G401 (cell line): ENCODE results near the gene ITGA11. TPM values are rescaled to one million over a fixed set of nuclear protein-coding genes. Genes with fewer than 3 reads are reported as not detected.

Source experiments
- DNase-seq: peaks from one replicate; pipeline ENCODE4 v3.0.0-alpha.2; 2015; ENCODE audit warnings: low spot score
- in situ Hi-C: cut with HindIII; loops from 2 replicates; pipeline ENCODE4 v1.10.0; 2016; ENCODE audit warnings: low sequenced_read_pairs, mixed read lengths
- total RNA-seq: library from RNA; depleted of rRNA; stranded (reverse); fragments of >200 nt; shearing (Covaris generic); gene quantifications from 2 replicates; pipeline ENCODE4 v1.2.3, GENCODE V29; 2014

Gene ITGA11
- total RNA-seq, 1 experiment from 2014 or later: 11.6 TPM

- in situ Hi-C loops: no loop called here
- DNase-seq: no peak
Measured at GRCh38 chr15:68344600-68344999, 87.4 kb downstream of the ITGA11 start.

- in situ Hi-C loops: no loop called here
- no peak for DNase-seq
Measured at GRCh38 chr15:68343579-68344225, 88.3 kb downstream of the ITGA11 start.

GRCh38 chr15:68341760-68342725 is 89.9 kb downstream of the ITGA11 start:
- in situ Hi-C loops: no loop called here
- DNase-seq: no peak

GRCh38 chr15:68340726-68341671 is 91.0 kb downstream of the ITGA11 start:
- in situ Hi-C loops: no loop called here
- DNase-seq: no peak

GRCh38 chr15:68339481-68339880 is 92.5 kb downstream of the ITGA11 start:
- no peak for DNase-seq
- in situ Hi-C loops: no loop called here

GRCh38 chr15:68337826-68338225 is 94.1 kb downstream of the ITGA11 start:
- DNase-seq: no peak
- in situ Hi-C loops: no loop called here

- in situ Hi-C loops: no loop called here
- no peak for DNase-seq
Measured at GRCh38 chr15:68336516-68336915, 95.4 kb downstream of the ITGA11 start.

GRCh38 chr15:68335655-68336054 is 96.3 kb downstream of the ITGA11 start:
- DNase-seq: peak; percentile 77
- in situ Hi-C loops: no loop called here

GRCh38 chr15:68335251-68335650 is 96.7 kb downstream of the ITGA11 start:
- peak; percentile 79 for DNase-seq
- in situ Hi-C loops: no loop called here

GRCh38 chr15:68334661-68335124 is 97.3 kb downstream of the ITGA11 start:
- in situ Hi-C loops: no loop called here
- peak; percentile 71 for DNase-seq

- in situ Hi-C loops: no loop called here
- no peak for DNase-seq
Measured at GRCh38 chr15:68333775-68334470, 98.0 kb downstream of the ITGA11 start.

GRCh38 chr15:68332266-68332665 is 99.7 kb downstream of the ITGA11 start:
- no peak for DNase-seq
- in situ Hi-C loops: no loop called here

GRCh38 chr15:68330901-68331300 is 101.1 kb downstream of the ITGA11 start:
- DNase-seq: peak; percentile 61

GRCh38 chr15:68330416-68330815 is 101.5 kb downstream of the ITGA11 start:
- DNase-seq: no peak
- in situ Hi-C loops: no loop called here

More at GRCh38 chr15:68330901-68331300, 101.1 kb downstream of the ITGA11 start:
- in situ Hi-C loops: no loop called here

GRCh38 chr15:68328964-68329363 is 103.0 kb downstream of the ITGA11 start:
- in situ Hi-C loops: no loop called here
- DNase-seq: no peak

- in situ Hi-C loops: no loop called here
- no peak for DNase-seq
Measured at GRCh38 chr15:68328443-68328842, 103.5 kb downstream of the ITGA11 start.

GRCh38 chr15:68326711-68327354 is 105.1 kb downstream of the ITGA11 start:
- no peak for DNase-seq
- in situ Hi-C loops: no loop called here

- DNase-seq: no peak
- in situ Hi-C loops: no loop called here
Measured at GRCh38 chr15:68325726-68326125, 106.2 kb downstream of the ITGA11 start.
